Measurements from ENCODE around the gene MUC13.

GRCh38 chr3:124920718-124921117 lies 13.8 kb downstream of the MUC13 start:
- TF ChIP-seq, protein P1, sequence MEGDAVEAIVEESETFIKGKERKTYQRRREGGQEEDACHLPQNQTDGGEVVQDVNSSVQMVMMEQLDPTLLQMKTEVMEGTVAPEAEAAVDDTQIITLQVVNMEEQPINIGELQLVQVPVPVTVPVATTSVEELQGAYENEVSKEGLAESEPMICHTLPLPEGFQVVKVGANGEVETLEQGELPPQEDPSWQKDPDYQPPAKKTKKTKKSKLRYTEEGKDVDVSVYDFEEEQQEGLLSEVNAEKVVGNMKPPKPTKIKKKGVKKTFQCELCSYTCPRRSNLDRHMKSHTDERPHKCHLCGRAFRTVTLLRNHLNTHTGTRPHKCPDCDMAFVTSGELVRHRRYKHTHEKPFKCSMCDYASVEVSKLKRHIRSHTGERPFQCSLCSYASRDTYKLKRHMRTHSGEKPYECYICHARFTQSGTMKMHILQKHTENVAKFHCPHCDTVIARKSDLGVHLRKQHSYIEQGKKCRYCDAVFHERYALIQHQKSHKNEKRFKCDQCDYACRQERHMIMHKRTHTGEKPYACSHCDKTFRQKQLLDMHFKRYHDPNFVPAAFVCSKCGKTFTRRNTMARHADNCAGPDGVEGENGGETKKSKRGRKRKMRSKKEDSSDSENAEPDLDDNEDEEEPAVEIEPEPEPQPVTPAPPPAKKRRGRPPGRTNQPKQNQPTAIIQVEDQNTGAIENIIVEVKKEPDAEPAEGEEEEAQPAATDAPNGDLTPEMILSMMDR (IDR thresholded peaks at IDR 0.05) = no peak
- TF ChIP-seq POLR2AphosphoS5 (IDR thresholded peaks at IDR 0.05) = peak in 1 of 3 donors; percentile 14
- no peak for TF ChIP-seq POLR2A (IDR thresholded peaks at IDR 0.05)
- no peak for TF ChIP-seq EP300 (IDR thresholded peaks at IDR 0.05; ENCODE audit: low read depth)

Measured in transverse colon (tissue), 4 donors.